Endothelial cell (in vitro differentiated cells): Measurements from ENCODE around the gene NTM. TPM values are rescaled to one million over a fixed set of nuclear protein-coding genes. Genes with fewer than 3 reads are reported as not detected.

ENCODE experiments used
- DNase-seq: peaks from one replicate; pipeline ENCODE4 v3.0.0; 2021; ENCODE audit warnings: low spot score
- H3K27ac Mint-ChIP-seq: one replicate; pipeline ENCODE4 v1.8.0; 2021; ENCODE audit warnings: mixed read lengths, inconsistent platforms; ENCODE audit not compliant: unreplicated experiment
- H3K27me3 Mint-ChIP-seq: one replicate; pipeline ENCODE4 v1.8.0; 2021; ENCODE audit warnings: mild to moderate bottlenecking, moderate library complexity, mixed read lengths, inconsistent platforms; ENCODE audit not compliant: unreplicated experiment
- H3K36me3 Mint-ChIP-seq: one replicate; pipeline ENCODE4 v1.8.0; 2021; ENCODE audit warnings: mild to moderate bottlenecking, low read depth, mixed read lengths, inconsistent platforms; ENCODE audit not compliant: unreplicated experiment
- H3K4me1 Mint-ChIP-seq: one replicate; pipeline ENCODE4 v1.8.0; 2021; ENCODE audit warnings: mild to moderate bottlenecking, mixed read lengths, inconsistent platforms; ENCODE audit not compliant: unreplicated experiment
- H3K4me3 Mint-ChIP-seq: one replicate; pipeline ENCODE4 v1.8.0; 2021; ENCODE audit warnings: mild to moderate bottlenecking, mixed read lengths, inconsistent platforms; ENCODE audit not compliant: unreplicated experiment
- H3K9me3 Mint-ChIP-seq: one replicate; pipeline ENCODE4 v1.8.0; 2021; ENCODE audit warnings: mixed read lengths, inconsistent platforms; ENCODE audit not compliant: unreplicated experiment
- CTCF ChIP-seq: fragments of 200-600 bp; sonication (generic); IDR thresholded peaks from one replicate; pipeline ENCODE4 v1.5.0; 2021; ENCODE audit warnings: antibody characterized with exemption; ENCODE audit not compliant: unreplicated experiment
- total RNA-seq: library from RNA; stranded (reverse); fragmentation: NEBNext Ultra II Directional; extraction: Animal tissue kit (Norgen Biotek cat#: 25700); gene quantifications from one replicate; pipeline ENCODE4 v1.2.1, GENCODE V29; 2021; ENCODE audit not compliant: unreplicated experiment

The NTM gene
- total RNA-seq, 1 donor from 2014 or later: 3.6 TPM

GRCh38 chr11:131611322-131611721 is 240.9 kb downstream of the NTM start:
- TF ChIP-seq CTCF: no peak
- peaks cover 35% of the 10 kb centered on the region for H3K4me1 Mint-ChIP-seq
- H3K27ac Mint-ChIP-seq: peak overlapping the region; percentile 12
- no peak for DNase-seq
- peaks cover 5% of the 10 kb centered on the region for H3K27me3 Mint-ChIP-seq
- no peaks in the 10 kb centered on the region for H3K9me3 Mint-ChIP-seq
- no peaks in the 10 kb centered on the region for H3K36me3 Mint-ChIP-seq
- no peak overlapping the region for H3K4me3 Mint-ChIP-seq

GRCh38 chr11:131612533-131612932 is 242.1 kb downstream of the NTM start:
- no peak for DNase-seq
- Mint-ChIP-seq H3K27me3 (peaks cover 10% of the 10 kb centered on the region), H3K36me3 (no peaks in the 10 kb centered on the region), H3K9me3 (no peaks in the 10 kb centered on the region), H3K4me1 (peaks cover 37% of the 10 kb centered on the region), H3K4me3 (no peak overlapping the region), H3K27ac (no peak overlapping the region)
- TF ChIP-seq CTCF: no peak

GRCh38 chr11:131614631-131615030 is 244.2 kb downstream of the NTM start:
- Mint-ChIP-seq H3K27me3 (peaks cover 10% of the 10 kb centered on the region), H3K36me3 (no peaks in the 10 kb centered on the region), H3K27ac (no peak overlapping the region), H3K4me1 (peaks cover 32% of the 10 kb centered on the region), H3K4me3 (no peak overlapping the region), H3K9me3 (no peaks in the 10 kb centered on the region)
- no peak for TF ChIP-seq CTCF
- DNase-seq: no peak

GRCh38 chr11:131615611-131616010 is 245.2 kb downstream of the NTM start:
- Mint-ChIP-seq H3K27me3 (peaks cover 10% of the 10 kb centered on the region), H3K9me3 (no peaks in the 10 kb centered on the region), H3K36me3 (no peaks in the 10 kb centered on the region), H3K4me1 (peaks cover 23% of the 10 kb centered on the region), H3K27ac (no peak overlapping the region), H3K4me3 (no peak overlapping the region)
- DNase-seq: no peak
- TF ChIP-seq CTCF: no peak

GRCh38 chr11:131616481-131617140 is 246.2 kb downstream of the NTM start:
- H3K4me3 Mint-ChIP-seq: no peak overlapping the region
- H3K27me3 Mint-ChIP-seq: peaks cover 9% of the 10 kb centered on the region
- H3K4me1 Mint-ChIP-seq: peaks cover 13% of the 10 kb centered on the region
- no peak for TF ChIP-seq CTCF
- H3K9me3 Mint-ChIP-seq: no peaks in the 10 kb centered on the region
- H3K36me3 Mint-ChIP-seq: no peaks in the 10 kb centered on the region
- no peak for DNase-seq
- no peak overlapping the region for H3K27ac Mint-ChIP-seq
